MM.1S (cell line): ENCODE measurements around the gene ACOT4.
"Not testable (repeated sequence)": the region's sequence is repeated elsewhere in the genome, so short reads cannot be mapped to it uniquely, and the experiment has no call there.

Experiments
- EZH2 ChIP-seq: fragments of 300-600 bp; sonication (generic); optimal IDR thresholded peaks from 2 replicates; pipeline ENCODE3; 2017; ENCODE audit warnings: low read depth, mild to moderate bottlenecking, antibody characterized with exemption, low read length, mixed read lengths
- TF ChIP-seq, protein P1 (sequence below): fragments of 300-600 bp; sonication (generic); IDR thresholded peaks from 2 replicates; pipeline ENCODE4 v1.5.1; 2016; ENCODE audit warnings: antibody characterized with exemption, low read length, mixed read lengths

DNA sequence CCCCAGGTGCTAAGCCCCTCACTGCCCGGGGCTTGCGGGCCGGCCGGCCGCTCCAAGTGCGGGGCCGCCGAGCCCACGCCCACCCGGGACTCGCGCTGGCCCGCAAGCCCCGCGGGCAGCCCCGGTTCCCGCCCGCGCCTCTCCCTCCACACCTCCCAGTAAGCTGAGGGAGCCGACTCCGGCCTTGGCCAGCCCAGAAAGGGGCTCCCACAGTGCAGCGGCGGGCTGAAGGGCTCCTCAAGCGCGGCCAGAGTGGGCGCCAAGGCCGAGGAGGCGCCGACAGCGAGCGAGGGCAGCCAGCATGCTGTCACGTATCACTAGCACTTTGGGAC, 1.0 kb upstream of the ACOT4 start:
- TF ChIP-seq, protein P1, sequence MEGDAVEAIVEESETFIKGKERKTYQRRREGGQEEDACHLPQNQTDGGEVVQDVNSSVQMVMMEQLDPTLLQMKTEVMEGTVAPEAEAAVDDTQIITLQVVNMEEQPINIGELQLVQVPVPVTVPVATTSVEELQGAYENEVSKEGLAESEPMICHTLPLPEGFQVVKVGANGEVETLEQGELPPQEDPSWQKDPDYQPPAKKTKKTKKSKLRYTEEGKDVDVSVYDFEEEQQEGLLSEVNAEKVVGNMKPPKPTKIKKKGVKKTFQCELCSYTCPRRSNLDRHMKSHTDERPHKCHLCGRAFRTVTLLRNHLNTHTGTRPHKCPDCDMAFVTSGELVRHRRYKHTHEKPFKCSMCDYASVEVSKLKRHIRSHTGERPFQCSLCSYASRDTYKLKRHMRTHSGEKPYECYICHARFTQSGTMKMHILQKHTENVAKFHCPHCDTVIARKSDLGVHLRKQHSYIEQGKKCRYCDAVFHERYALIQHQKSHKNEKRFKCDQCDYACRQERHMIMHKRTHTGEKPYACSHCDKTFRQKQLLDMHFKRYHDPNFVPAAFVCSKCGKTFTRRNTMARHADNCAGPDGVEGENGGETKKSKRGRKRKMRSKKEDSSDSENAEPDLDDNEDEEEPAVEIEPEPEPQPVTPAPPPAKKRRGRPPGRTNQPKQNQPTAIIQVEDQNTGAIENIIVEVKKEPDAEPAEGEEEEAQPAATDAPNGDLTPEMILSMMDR, result not testable (repeated sequence)
- TF ChIP-seq EZH2, result not testable (repeated sequence)
